ENCODE results near the gene BAHCC1. TPM values are rescaled to one million over a fixed set of nuclear protein-coding genes. Genes with fewer than 3 reads are reported as not detected.

Gene BAHCC1
- polyA plus RNA-seq, 3 donors from 2014 or later: 0.02 TPM; not detected in 2

- Mint-ChIP-seq H3K9me3 (no peaks in the 10 kb centered on the region), H3K36me3 (no peaks in the 10 kb centered on the region), H3K4me3 (peak overlapping the region; percentile 33 to 69 (median 60)), H3K27ac (peak overlapping the region in 2 of 6 donors; percentile 56 to 63), H3K27me3 (ENCODE audit: low read depth in 3 of 3) (peaks cover 3 to 27% (median 24%) of the 10 kb centered on the region in 3 donors), H3K4me1 (peaks cover 20 to 22% of the 10 kb centered on the region in 2 donors)
- no peak for DNase-seq
These were observed 9.1 kb upstream of the BAHCC1 start for GRCh38 chr17:81386141-81386645.

GRCh38 chr17:81386646-81387099, 8.6 kb upstream of the BAHCC1 start:
- H3K9me3 Mint-ChIP-seq: no peaks in the 10 kb centered on the region
- H3K4me1 Mint-ChIP-seq: peaks cover 15 to 17% of the 10 kb centered on the region in 2 donors
- H3K27me3 Mint-ChIP-seq (ENCODE audit: low read depth in 3 of 3): peaks cover 6 to 30% (median 26%) of the 10 kb centered on the region in 3 donors
- peak overlapping the region in 4 of 5 donors; percentile 21 to 69 (median 64) for H3K4me3 Mint-ChIP-seq
- DNase-seq: no peak
- peak overlapping the region in 1 of 6 donors; percentile 78 for H3K27ac Mint-ChIP-seq
- H3K36me3 Mint-ChIP-seq: no peaks in the 10 kb centered on the region

- peaks cover 8 to 11% of the 10 kb centered on the region in 2 donors for H3K4me1 Mint-ChIP-seq
- H3K9me3 Mint-ChIP-seq: no peaks in the 10 kb centered on the region
- H3K36me3 Mint-ChIP-seq: no peaks in the 10 kb centered on the region
- peak overlapping the region; percentile 79 to 89 (median 82) for H3K4me3 Mint-ChIP-seq
- H3K27ac Mint-ChIP-seq: peak overlapping the region in 4 of 6 donors; percentile 61 to 89 (median 80)
- H3K27me3 Mint-ChIP-seq (ENCODE audit: low read depth in 3 of 3): peaks cover 7 to 27% (median 26%) of the 10 kb centered on the region in 3 donors
- DNase-seq: peak; percentile 62 to 73 (median 67)
These were observed 7.9 kb upstream of the BAHCC1 start for GRCh38 chr17:81387100-81388090.

DNA sequence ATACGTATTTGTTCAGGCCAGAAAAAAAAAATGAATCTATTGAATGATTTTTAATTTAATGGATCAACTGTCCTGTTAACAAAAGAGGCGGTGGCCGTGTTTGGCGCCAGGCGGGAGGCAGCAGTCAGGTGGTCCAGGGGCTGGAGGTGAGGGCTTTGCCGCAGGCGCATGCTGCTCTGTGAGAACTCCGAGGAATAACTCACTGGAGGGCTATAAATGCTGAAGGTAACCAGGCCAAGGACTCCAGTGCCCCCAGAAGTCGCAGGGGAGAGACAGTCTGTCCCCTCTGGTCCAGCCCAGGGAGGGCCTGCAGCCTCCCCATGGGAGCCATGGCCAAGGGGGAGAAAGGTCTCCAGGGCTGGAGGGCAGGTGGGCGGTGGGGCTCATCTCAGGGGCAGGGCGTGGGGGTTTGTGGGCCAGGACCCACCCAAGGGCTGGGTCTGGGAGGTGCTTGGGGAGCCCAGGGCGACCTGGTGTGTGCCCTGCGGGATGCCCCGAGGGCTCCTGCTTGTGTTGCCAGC, 7.1 kb upstream of the BAHCC1 start:
- Mint-ChIP-seq H3K9me3 (no peaks in the 10 kb centered on the region), H3K36me3 (no peaks in the 10 kb centered on the region), H3K4me3 (peak overlapping the region; percentile 47 to 71 (median 60)), H3K4me1 (peaks cover 6% of the 10 kb centered on the region in 2 donors), H3K27ac (peak overlapping the region in 1 of 6 donors; percentile 78), H3K27me3 (ENCODE audit: low read depth in 3 of 3) (peaks cover 12 to 30% (median 29%) of the 10 kb centered on the region in 3 donors)
- DNase-seq: no peak

- no peak overlapping the region for H3K27ac Mint-ChIP-seq
- peaks cover 12 to 32% (median 30%) of the 10 kb centered on the region in 3 donors for H3K27me3 Mint-ChIP-seq (ENCODE audit: low read depth in 3 of 3)
- H3K4me1 Mint-ChIP-seq: peaks cover 3 to 6% of the 10 kb centered on the region in 2 donors
- no peak for DNase-seq
- no peaks in the 10 kb centered on the region for H3K9me3 Mint-ChIP-seq
- H3K4me3 Mint-ChIP-seq: peak overlapping the region in 2 of 5 donors; percentile 17 to 18
- no peaks in the 10 kb centered on the region for H3K36me3 Mint-ChIP-seq
These were observed 6.5 kb upstream of the BAHCC1 start for GRCh38 chr17:81388612-81389367.

- peaks cover 20 to 39% (median 38%) of the 10 kb centered on the region in 3 donors for H3K27me3 Mint-ChIP-seq (ENCODE audit: low read depth in 3 of 3)
- H3K27ac Mint-ChIP-seq: peak overlapping the region in 1 of 6 donors; percentile 45
- H3K9me3 Mint-ChIP-seq: no peaks in the 10 kb centered on the region
- H3K4me3 Mint-ChIP-seq: peak overlapping the region in 1 of 5 donors; percentile 40
- peaks cover 10 to 14% of the 10 kb centered on the region in 2 donors for H3K4me1 Mint-ChIP-seq
- H3K36me3 Mint-ChIP-seq: no peaks in the 10 kb centered on the region
- no peak for DNase-seq
These were observed 5.7 kb upstream of the BAHCC1 start for GRCh38 chr17:81389585-81389984.

GRCh38 chr17:81390029-81390872, 5.0 kb upstream of the BAHCC1 start:
- Mint-ChIP-seq H3K27me3 (ENCODE audit: low read depth in 3 of 3) (peaks cover 26 to 45% (median 41%) of the 10 kb centered on the region in 3 donors), H3K4me1 (peaks cover 16 to 21% of the 10 kb centered on the region in 2 donors), H3K9me3 (no peaks in the 10 kb centered on the region), H3K27ac (no peak overlapping the region), H3K4me3 (no peak overlapping the region), H3K36me3 (no peaks in the 10 kb centered on the region)
- DNase-seq: no peak

DNA sequence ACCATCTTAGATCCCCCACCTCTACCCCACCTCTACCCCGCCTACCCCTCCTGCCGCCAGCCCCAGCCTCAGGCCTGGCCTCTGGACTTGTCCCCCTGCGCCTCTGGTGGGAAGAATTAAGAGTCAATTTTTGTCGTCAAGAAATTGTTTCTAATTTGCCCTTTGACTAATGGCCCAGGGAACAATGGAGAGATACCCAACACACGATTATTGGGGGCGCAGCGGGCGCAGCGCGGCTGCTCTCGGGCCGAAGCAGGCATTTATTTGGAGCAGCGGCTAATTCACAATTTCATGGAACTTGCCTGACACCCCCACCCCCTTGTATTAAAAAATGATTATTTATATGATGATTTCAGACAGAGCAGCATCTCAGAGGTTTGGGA, 4.4 kb upstream of the BAHCC1 start:
- DNase-seq: no peak
- peaks cover 28 to 47% (median 43%) of the 10 kb centered on the region in 3 donors for H3K27me3 Mint-ChIP-seq (ENCODE audit: low read depth in 3 of 3)
- H3K36me3 Mint-ChIP-seq: no peaks in the 10 kb centered on the region
- H3K27ac Mint-ChIP-seq: no peak overlapping the region
- H3K4me3 Mint-ChIP-seq: peak overlapping the region in 1 of 5 donors; percentile 10
- H3K9me3 Mint-ChIP-seq: no peaks in the 10 kb centered on the region
- peaks cover 21 to 27% of the 10 kb centered on the region in 2 donors for H3K4me1 Mint-ChIP-seq

GRCh38 chr17:81391293-81391935, 3.8 kb upstream of the BAHCC1 start:
- Mint-ChIP-seq H3K36me3 (no peaks in the 10 kb centered on the region), H3K27me3 (ENCODE audit: low read depth in 3 of 3) (peaks cover 26 to 50% (median 43%) of the 10 kb centered on the region in 3 donors), H3K4me3 (peak overlapping the region in 2 of 5 donors; percentile 10 to 71), H3K27ac (peak overlapping the region in 1 of 6 donors; percentile 70), H3K9me3 (no peaks in the 10 kb centered on the region), H3K4me1 (peaks cover 21 to 27% of the 10 kb centered on the region in 2 donors)
- DNase-seq: no peak

GRCh38 chr17:81391936-81392908, 3.0 kb upstream of the BAHCC1 start:
- no peak for DNase-seq
- H3K36me3 Mint-ChIP-seq: no peaks in the 10 kb centered on the region
- H3K27me3 Mint-ChIP-seq (ENCODE audit: low read depth in 3 of 3): peaks cover 28 to 55% (median 45%) of the 10 kb centered on the region in 3 donors
- peak overlapping the region in 2 of 6 donors; percentile 12 to 55 for H3K27ac Mint-ChIP-seq
- peaks cover 23% of the 10 kb centered on the region in 2 donors for H3K4me1 Mint-ChIP-seq
- no peaks in the 10 kb centered on the region for H3K9me3 Mint-ChIP-seq
- H3K4me3 Mint-ChIP-seq: peak overlapping the region; percentile 48 to 71 (median 67)

GRCh38 chr17:81392909-81393654, 2.2 kb upstream of the BAHCC1 start:
- H3K27me3 Mint-ChIP-seq (ENCODE audit: low read depth in 3 of 3): peaks cover 33 to 61% (median 49%) of the 10 kb centered on the region in 3 donors
- no peak for DNase-seq
- no peaks in the 10 kb centered on the region for H3K9me3 Mint-ChIP-seq
- peak overlapping the region in 2 of 6 donors; percentile 12 to 55 for H3K27ac Mint-ChIP-seq
- no peaks in the 10 kb centered on the region for H3K36me3 Mint-ChIP-seq
- H3K4me1 Mint-ChIP-seq: peaks cover 26 to 27% of the 10 kb centered on the region in 2 donors
- peak overlapping the region; percentile 48 to 71 (median 67) for H3K4me3 Mint-ChIP-seq

Data from immature natural killer cell (primary cell).